ENCODE measurements around the gene BTBD9.

The BTBD9 gene

DNA sequence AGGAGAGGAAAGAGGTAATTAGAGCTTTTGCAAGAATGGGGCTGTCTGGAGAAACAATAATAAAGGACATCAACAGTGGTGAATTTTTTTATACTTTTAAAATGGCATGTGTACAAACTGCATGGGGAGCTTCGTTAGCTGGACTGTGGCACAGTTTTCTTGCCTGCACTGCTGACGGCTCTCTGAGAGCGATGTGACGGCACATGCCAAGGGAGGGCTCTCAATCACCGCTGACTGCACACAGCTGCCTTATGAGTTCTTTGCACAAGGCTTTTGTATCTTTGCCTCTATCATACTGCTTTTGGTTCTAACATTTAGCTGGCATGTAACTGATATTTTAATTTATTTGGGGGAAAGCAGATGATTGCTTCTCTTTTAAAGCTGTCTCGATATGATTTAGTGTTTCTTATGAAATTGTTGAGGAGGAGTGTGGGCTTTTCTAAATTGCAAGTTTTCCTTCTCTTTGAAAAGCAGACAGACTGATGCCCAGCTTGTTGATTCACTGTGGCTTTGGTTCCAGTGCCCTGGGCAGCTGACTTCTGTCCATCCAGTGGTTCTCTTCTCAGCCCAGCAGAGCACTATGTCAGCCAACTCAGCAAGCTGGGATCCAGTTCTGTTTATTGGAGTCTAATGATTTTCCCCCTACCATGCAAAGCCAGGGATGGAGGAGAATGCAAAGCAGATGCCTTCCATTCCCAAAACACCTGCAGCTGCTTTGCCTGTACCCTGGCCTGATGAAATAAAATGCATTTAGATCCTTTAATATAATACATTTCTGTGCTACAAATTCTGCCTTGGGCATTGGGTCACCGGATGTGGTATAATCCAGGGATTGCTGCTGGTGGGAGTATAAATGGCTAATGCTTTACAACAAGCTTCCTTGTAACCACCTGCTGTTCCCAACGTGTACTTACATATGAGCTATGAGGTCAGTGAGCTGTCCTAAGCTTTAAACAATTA, 496.3 kb downstream of the BTBD9 start:
- CTCF ChIA-PET, result interaction anchor here (0.6 to 1.5 kb wide), 5 partner anchors 10 to 438 kb away, joined by 3 to 4 read pairs (median 3); no protein-coding TSS in a partner anchor
- POLR2A ChIA-PET, result no interaction called here
- no peak for TF ChIP-seq CTCF (IDR thresholded peaks at IDR 0.05; ENCODE audit: insufficient read depth, low read length, missing control alignments)
- DNase-seq (ENCODE audit: low read depth, low spot score), result no peak
- H3K4me3 ChIP-seq (ENCODE audit: low read depth, low read length), result no peak overlapping the region

- no peak for DNase-seq (ENCODE audit: low read depth, low spot score)
- TF ChIP-seq CTCF (IDR thresholded peaks at IDR 0.05; ENCODE audit: insufficient read depth, low read length, missing control alignments), result no peak
- CTCF ChIA-PET, result interaction anchor here (1.5 kb wide), 1 partner anchor 9 kb away, joined by 3 read pairs; no protein-coding TSS in a partner anchor
- H3K4me3 ChIP-seq (ENCODE audit: low read depth, low read length), result no peak overlapping the region
- POLR2A ChIA-PET, result no interaction called here
Observed at GRCh38 chr6:38142178-38142902, 497.4 kb downstream of the BTBD9 start.

DNA sequence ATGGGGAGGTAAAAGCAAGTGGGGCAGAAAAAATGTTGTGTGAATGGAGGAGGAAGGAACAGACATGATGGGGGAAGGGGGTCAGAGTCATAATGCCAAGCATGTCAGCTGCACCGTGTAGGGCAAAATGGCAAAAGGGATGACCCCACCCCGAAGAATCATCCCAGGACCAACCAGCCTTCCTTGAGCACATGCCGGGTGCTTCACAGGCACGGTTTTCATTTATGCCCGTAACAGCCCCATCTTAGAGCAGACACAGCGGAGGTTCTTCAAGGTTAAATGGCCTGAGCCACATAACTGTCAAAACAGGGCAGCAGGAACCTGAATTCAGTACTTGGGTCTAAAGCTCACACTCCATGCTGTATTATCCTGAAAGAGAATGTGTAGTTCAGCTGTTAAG, 498.0 kb downstream of the BTBD9 start:
- CTCF ChIA-PET, result interaction anchor here (0.9 kb wide), 1 partner anchor 10 kb away, joined by 3 read pairs; no protein-coding TSS in a partner anchor
- no peak for TF ChIP-seq CTCF (IDR thresholded peaks at IDR 0.05; ENCODE audit: insufficient read depth, low read length, missing control alignments)
- DNase-seq (ENCODE audit: low read depth, low spot score), result no peak
- POLR2A ChIA-PET, result no interaction called here
- no peak overlapping the region for H3K4me3 ChIP-seq (ENCODE audit: low read depth, low read length)

- CTCF ChIA-PET, result interaction anchor here (0.6 to 0.9 kb wide), 2 partner anchors 10 to 436 kb away, joined by 3 read pairs; no protein-coding TSS in a partner anchor
- H3K4me3 ChIP-seq (ENCODE audit: low read depth, low read length), result no peak overlapping the region
- TF ChIP-seq CTCF (IDR thresholded peaks at IDR 0.05; ENCODE audit: insufficient read depth, low read length, missing control alignments), result no peak
- no peak for DNase-seq (ENCODE audit: low read depth, low spot score)
- POLR2A ChIA-PET, result no interaction called here
Observed at GRCh38 chr6:38141085-38141484, 498.6 kb downstream of the BTBD9 start.

DNA sequence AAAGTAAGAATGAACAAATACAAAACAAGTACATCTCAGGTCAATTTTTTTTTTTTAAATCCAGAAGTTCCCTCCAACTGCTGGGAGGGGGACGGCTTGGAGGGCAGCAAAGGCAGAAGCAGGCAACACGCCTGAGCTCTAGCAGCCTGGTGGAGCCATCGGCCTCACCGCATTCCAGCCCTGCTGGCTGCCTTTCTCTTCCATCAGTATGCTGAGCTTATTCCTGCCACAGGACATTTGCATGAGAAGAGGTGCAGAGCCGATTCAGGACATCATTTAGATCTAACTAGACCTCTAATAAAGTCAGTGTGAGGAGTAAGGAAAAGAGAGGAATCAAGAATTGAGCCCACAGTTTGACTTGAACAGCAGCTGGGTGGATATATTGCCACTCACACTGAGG, 501.4 kb downstream of the BTBD9 start:
- no peak for TF ChIP-seq CTCF (IDR thresholded peaks at IDR 0.05; ENCODE audit: insufficient read depth, low read length, missing control alignments)
- ChIA-PET CTCF (interaction anchor here (1.2 kb wide), 1 partner anchor 11 kb away, joined by 3 read pairs; no protein-coding TSS in a partner anchor), POLR2A (no interaction called here)
- DNase-seq (ENCODE audit: low read depth, low spot score), result no peak
- no peak overlapping the region for H3K4me3 ChIP-seq (ENCODE audit: low read depth, low read length)

All from AG04449 (cell line).